Pancreas (tissue), 10 donors: Measurements from ENCODE around the gene KREMEN1. TPM values are rescaled to one million over a fixed set of nuclear protein-coding genes. Genes with fewer than 3 reads are reported as not detected.

Experiments used
- ATAC-seq, 4 donors: fragments of 200-7000 bp; cut with Tn5 transposase; one replicate each; pipeline versions ENCODE4 v1.8.0 to v1.9.1; 2020; ENCODE audit warnings: mild to moderate bottlenecking in 4 of 4, moderate library complexity in 4 of 4
- DNase-seq, 6 donors: peaks; one replicate each; pipeline ENCODE4 v3.0.0-alpha.2; 2020
- FAIRE-seq: peaks from 2 replicates; lab custom pipeline; 2012; peaks lifted over from hg19 to GRCh38; lab: Jason Lieb, UNC
- H3K27ac ChIP-seq, 4 donors: fragments of 200-600 bp; sonication (generic); 1 replicate in 3 of 4; 2 replicates in 1 of 4; pipeline versions ENCODE4 v1.5.0 to v1.8.0; 2020
- H3K27me3 ChIP-seq, 4 donors: fragments of 200-600 bp; one replicate each; pipeline ENCODE4 v1.8.0; 2021
- H3K36me3 ChIP-seq, 3 donors: fragments of 200-600 bp; sonication (generic) in 1 of 3; one replicate each; pipeline versions ENCODE4 v1.5.0 to v1.8.0; 2020 to 2021
- H3K4me1 ChIP-seq, 3 donors: fragments of 200-600 bp; one replicate each; pipeline ENCODE4 v1.8.0; 2021
- H3K4me3 ChIP-seq, 4 donors: fragments of 200-600 bp; sonication (generic) in 2 of 4; one replicate each; pipeline versions ENCODE4 v1.5.0 to v1.8.0; 2020 to 2021
- H3K9me3 ChIP-seq, 4 donors: fragments of 200-600 bp; one replicate each; pipeline ENCODE4 v1.8.0; 2021
- whole genome bisulfite sequencing, 2 donors: extraction: QIAGEN DNeasy Blood & Tissue Kit; methylation state at CpG; one replicate each; pipeline ENCODE4 v1.1.7; 2013; 5-methylcytosine and 5-hydroxymethylcytosine counted together
- intact Hi-C, 3 donors: fragments of 100-400 bp; cut with DNase I; formaldehyde crosslinking; loops; one replicate each; pipeline versions ENCODE4 v1.11.1 to v1.14.2; 2022
- polyA plus RNA-seq, 2 donors: library from polyadenylated mRNA; stranded (reverse); fragments of 200-250 nt; gene quantifications; one replicate each; pipeline ENCODE4 v1.2.3, GENCODE V29; 2013
- total RNA-seq, 6 donors: library from RNA; stranded (reverse); fragmentation: NEBNext Ultra II Directional in 4 of 6; extraction: Animal tissue kit (Norgen Biotek cat#: 25700) in 4 of 6; gene quantifications; one replicate each; pipeline versions ENCODE4 v1.2.1 to v1.2.4, GENCODE V29; 2021 to 2023
- TF ChIP-seq, protein P1 (sequence below), 4 donors: fragments of 200-600 bp; sonication (generic) in 3 of 4; IDR thresholded peaks; one replicate each; pipeline versions ENCODE4 v1.5.0 to v1.8.0; 2021; ENCODE audit warnings: antibody characterized with exemption in 4 of 4
- donor health status: healthy with polysubstance abuse.
- donor health status: DM: no; HTN: no; CAD: no; lungs with moderate emphysema.
- donor health status: DM: no; HTN: no; CAD: no.
- donor health status: control.
- donor health status: control.
- donor health status: Bipolar disorder and iron deficiency.
- donor health status: DM: yes; HTN: yes; CAD: no.
- donor health status: DM: no; HTN: no; CAD: no.
- donor health status: DM: no; HTN: no; CAD: no.
- donor health status: DM: yes; HTN: yes; CAD: no.

KREMEN1 gene
- total and polyA plus RNA-seq, 8 donors, result 3.3 to 8.7 (median 4.5) TPM

DNA sequence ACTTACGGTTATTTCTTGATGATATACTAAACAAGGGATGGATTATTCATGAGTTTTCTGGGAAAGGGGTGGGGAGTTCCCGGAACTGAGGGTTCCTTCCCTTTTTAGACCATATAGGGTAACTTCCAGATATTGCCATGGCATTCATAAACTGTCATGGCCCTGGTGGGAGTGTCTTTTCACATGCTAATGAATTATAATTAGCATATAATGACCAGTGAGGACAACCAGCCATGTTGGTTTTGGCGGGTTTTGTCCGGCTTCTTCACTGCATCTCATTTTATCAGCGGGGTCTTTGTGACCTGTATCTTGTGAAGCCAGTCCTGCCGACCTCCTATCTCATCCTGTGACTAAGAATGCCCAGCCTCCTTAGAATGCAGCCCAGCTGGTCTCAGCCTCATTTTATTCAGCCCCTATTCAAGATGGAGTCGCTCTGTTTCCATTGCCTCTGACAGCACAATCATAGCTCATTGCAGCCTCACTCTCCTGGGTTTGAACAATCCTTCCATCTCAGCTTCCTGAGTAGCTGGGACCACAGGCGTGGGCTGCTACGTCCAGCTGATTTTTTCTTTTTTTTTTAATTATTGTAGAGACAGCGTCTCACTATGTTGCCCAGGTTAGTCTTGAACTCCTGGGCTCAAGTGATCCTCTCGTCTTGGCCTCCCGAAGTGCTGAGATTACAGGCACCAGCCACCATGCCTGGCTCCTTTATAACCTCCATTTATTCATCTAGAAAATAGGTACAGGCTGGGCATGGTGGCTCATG lies 80.3 kb downstream of the KREMEN1 start:
- Histone ChIP-seq H3K4me1 (peaks cover 0 to 5% (median 5%) of the 10 kb centered on the region in 3 donors), H3K4me3 (no peak overlapping the region), H3K27me3 (no peaks in the 10 kb centered on the region), H3K36me3 (no peaks in the 10 kb centered on the region), H3K9me3 (no peaks in the 10 kb centered on the region), H3K27ac (no peak overlapping the region)
- 86 to 91% methylated on average over 12 of the region's 12 CpGs for WGBS, 2 donors
- DNase-seq (peak in 1 of 6 donors; percentile 9), FAIRE-seq (no peak), ATAC-seq (no peak)
- intact Hi-C loops, result loop anchor here in 1 of 3 donors (10.0 kb wide), 1 partner anchor 92 kb away; no protein-coding TSS in a partner anchor
- TF ChIP-seq, protein P1, sequence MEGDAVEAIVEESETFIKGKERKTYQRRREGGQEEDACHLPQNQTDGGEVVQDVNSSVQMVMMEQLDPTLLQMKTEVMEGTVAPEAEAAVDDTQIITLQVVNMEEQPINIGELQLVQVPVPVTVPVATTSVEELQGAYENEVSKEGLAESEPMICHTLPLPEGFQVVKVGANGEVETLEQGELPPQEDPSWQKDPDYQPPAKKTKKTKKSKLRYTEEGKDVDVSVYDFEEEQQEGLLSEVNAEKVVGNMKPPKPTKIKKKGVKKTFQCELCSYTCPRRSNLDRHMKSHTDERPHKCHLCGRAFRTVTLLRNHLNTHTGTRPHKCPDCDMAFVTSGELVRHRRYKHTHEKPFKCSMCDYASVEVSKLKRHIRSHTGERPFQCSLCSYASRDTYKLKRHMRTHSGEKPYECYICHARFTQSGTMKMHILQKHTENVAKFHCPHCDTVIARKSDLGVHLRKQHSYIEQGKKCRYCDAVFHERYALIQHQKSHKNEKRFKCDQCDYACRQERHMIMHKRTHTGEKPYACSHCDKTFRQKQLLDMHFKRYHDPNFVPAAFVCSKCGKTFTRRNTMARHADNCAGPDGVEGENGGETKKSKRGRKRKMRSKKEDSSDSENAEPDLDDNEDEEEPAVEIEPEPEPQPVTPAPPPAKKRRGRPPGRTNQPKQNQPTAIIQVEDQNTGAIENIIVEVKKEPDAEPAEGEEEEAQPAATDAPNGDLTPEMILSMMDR (IDR thresholded peaks at IDR 0.05), result no peak

DNA sequence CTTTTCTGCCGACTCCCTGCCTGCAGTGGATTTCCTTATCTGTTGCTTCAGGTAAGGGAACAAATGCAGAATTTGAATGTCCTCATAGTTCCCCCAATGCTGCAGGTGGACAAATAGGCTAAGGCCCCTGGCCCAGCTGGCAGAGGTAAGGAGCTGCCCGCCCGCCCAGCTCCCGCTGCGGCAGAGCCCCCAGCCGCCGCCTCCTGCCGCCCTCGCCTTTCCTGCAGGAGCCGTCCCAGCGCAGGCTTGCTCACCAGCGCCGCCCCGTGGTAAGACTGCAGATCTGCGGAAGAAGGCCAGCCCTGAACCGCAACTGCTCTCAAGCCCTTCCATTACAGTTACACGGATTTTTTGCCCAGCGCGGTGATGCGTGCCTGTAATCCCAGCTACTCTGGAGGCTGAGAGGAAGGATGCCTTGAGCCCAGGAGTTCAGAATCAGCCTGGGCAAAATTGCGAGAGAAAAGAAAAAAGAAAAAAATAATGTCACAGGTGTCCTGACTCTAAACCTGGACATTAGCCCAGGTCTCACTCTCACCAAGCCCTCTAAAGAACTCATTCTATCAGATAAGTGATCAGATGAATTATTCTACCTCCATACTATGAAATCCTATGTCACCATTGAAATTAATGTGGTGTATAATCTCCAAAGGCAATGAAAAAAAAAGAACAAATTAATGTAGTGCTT lies 81.7 kb downstream of the KREMEN1 start:
- TF ChIP-seq, protein P1 (IDR thresholded peaks at IDR 0.05), result peak; percentile 87 to 98 (median 96)
- no peaks in the 10 kb centered on the region for H3K9me3 ChIP-seq
- H3K36me3 ChIP-seq, result no peaks in the 10 kb centered on the region
- DNase-seq (peak; percentile 57 to 97 (median 83)), FAIRE-seq (no peak), ATAC-seq (peak; percentile 92 to 98 (median 94))
- 1% methylated on average over 21 of the region's 21 CpGs for WGBS, 2 donors
- H3K4me1 ChIP-seq, result peaks cover 0 to 5% (median 5%) of the 10 kb centered on the region in 3 donors
- H3K27ac ChIP-seq, result no peak overlapping the region
- H3K27me3 ChIP-seq, result no peaks in the 10 kb centered on the region
- intact Hi-C loops, result loop anchor here in 1 of 3 donors (10.0 kb wide), 1 partner anchor 90 kb away; no protein-coding TSS in a partner anchor
- peak overlapping the region in 2 of 4 donors; percentile 2 to 12 for H3K4me3 ChIP-seq

DNA sequence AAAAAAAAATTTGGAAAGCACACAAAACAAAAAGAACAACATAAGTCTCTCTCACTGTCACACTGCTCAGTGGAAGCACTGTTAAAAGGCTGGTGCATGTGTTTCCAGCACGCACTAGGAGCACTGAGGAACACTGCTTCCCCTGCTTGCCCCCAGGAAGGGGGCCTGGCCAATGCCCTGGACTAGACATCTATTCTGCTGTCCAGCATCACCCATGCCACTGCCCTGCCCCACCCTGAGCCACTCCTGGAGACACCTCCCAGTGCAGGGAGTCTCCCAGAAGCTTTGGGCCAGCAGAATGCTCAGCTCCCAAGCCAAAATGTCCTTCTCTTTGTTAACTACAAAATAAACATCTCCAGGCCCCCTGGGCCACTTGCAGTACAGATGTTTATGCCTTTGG lies 83.1 kb downstream of the KREMEN1 start:
- TF ChIP-seq, protein P1 (IDR thresholded peaks at IDR 0.05), result no peak
- H3K27me3 ChIP-seq, result no peaks in the 10 kb centered on the region
- FAIRE-seq (no peak), ATAC-seq (no peak), DNase-seq (peak in 1 of 6 donors; percentile 41)
- no peaks in the 10 kb centered on the region for H3K36me3 ChIP-seq
- no peak overlapping the region for H3K27ac ChIP-seq
- 93 to 100% methylated on average over 1 of the region's 1 CpG for WGBS, 2 donors
- no peaks in the 10 kb centered on the region for H3K9me3 ChIP-seq
- no peak overlapping the region for H3K4me3 ChIP-seq
- peaks cover 0 to 5% (median 5%) of the 10 kb centered on the region in 3 donors for H3K4me1 ChIP-seq
- intact Hi-C loops, result loop anchor here in 1 of 3 donors (10.0 kb wide), 1 partner anchor 89 kb away; no protein-coding TSS in a partner anchor

GRCh38 chr22:29156507-29156906 lies 83.7 kb downstream of the KREMEN1 start:
- ATAC-seq, result no peak
- H3K27ac ChIP-seq, result no peak overlapping the region
- intact Hi-C loops, result loop anchor here in 1 of 3 donors (10.0 kb wide), 1 partner anchor 88 kb away; no protein-coding TSS in a partner anchor

More at GRCh38 chr22:29156507-29156906, 83.7 kb downstream of the KREMEN1 start:
- TF ChIP-seq, protein P1 (IDR thresholded peaks at IDR 0.05), result no peak
- peak in 1 of 6 donors; percentile 35 for DNase-seq
- 89 to 94% methylated on average over 9 of the region's 9 CpGs for WGBS, 2 donors
- no peak for FAIRE-seq
- H3K4me3 ChIP-seq, result no peak overlapping the region
- H3K4me1 ChIP-seq, result peaks cover 0 to 5% (median 5%) of the 10 kb centered on the region in 3 donors
- no peaks in the 10 kb centered on the region for H3K36me3 ChIP-seq
- no peaks in the 10 kb centered on the region for H3K9me3 ChIP-seq
- no peaks in the 10 kb centered on the region for H3K27me3 ChIP-seq
